ENCODE measurements around the gene TNFSF13B.

The TNFSF13B gene

GRCh38 chr13:108322206-108322824 is 52.8 kb downstream of the TNFSF13B start:
- Histone ChIP-seq H3K4me3 (ENCODE audit: low read length) (no peak overlapping the region), H3K9me3 (ENCODE audit: control insufficient read depth, insufficient read depth, low read length) (no peaks in the 10 kb centered on the region), H3K4me2 (ENCODE audit: low read length) (no peak overlapping the region), H3K79me2 (ENCODE audit: control insufficient read depth, low read length) (no peaks in the 10 kb centered on the region), H3K27me3 (ENCODE audit: control insufficient read depth, low read length) (no peaks in the 10 kb centered on the region), H3K36me3 (ENCODE audit: control insufficient read depth, low read length) (no peaks in the 10 kb centered on the region), H3K9me2 (replicated peaks; ENCODE audit: control insufficient read depth, low read length) (no peaks in the 10 kb centered on the region), H3K4me1 (ENCODE audit: control insufficient read depth, low read length) (peaks cover 29% of the 10 kb centered on the region), H3K27ac (ENCODE audit: low read depth, low read length) (no peak overlapping the region), H4K20me1 (ENCODE audit: control insufficient read depth, insufficient read depth, low read depth, low read length) (no peaks in the 10 kb centered on the region), H3F3A (ENCODE audit: control insufficient read depth, insufficient read depth) (no peaks in the 10 kb centered on the region)
- peak; percentile 77 for TF ChIP-seq CTCF (IDR thresholded peaks at IDR 0.05; ENCODE audit: low read depth, low read length, poor library complexity, severe bottlenecking)
- no peak for TF ChIP-seq EZH2phosphoT487 (IDR thresholded peaks at IDR 0.05; ENCODE audit: borderline replicate concordance, low read length)

GRCh38 chr13:108323031-108323430 is 53.5 kb downstream of the TNFSF13B start:
- Histone ChIP-seq H3K79me2 (ENCODE audit: control insufficient read depth, low read length) (no peaks in the 10 kb centered on the region), H3F3A (ENCODE audit: control insufficient read depth, insufficient read depth) (no peaks in the 10 kb centered on the region), H3K27ac (ENCODE audit: low read depth, low read length) (no peak overlapping the region), H3K9me2 (replicated peaks; ENCODE audit: control insufficient read depth, low read length) (no peaks in the 10 kb centered on the region), H4K20me1 (ENCODE audit: control insufficient read depth, insufficient read depth, low read depth, low read length) (no peaks in the 10 kb centered on the region), H3K4me1 (ENCODE audit: control insufficient read depth, low read length) (peaks cover 29% of the 10 kb centered on the region), H3K4me3 (ENCODE audit: low read length) (no peak overlapping the region), H3K27me3 (ENCODE audit: control insufficient read depth, low read length) (no peaks in the 10 kb centered on the region), H3K36me3 (ENCODE audit: control insufficient read depth, low read length) (no peaks in the 10 kb centered on the region), H3K9me3 (ENCODE audit: control insufficient read depth, insufficient read depth, low read length) (no peaks in the 10 kb centered on the region), H3K4me2 (ENCODE audit: low read length) (no peak overlapping the region)
- TF ChIP-seq EZH2phosphoT487 (IDR thresholded peaks at IDR 0.05; ENCODE audit: borderline replicate concordance, low read length) (no peak), CTCF (IDR thresholded peaks at IDR 0.05; ENCODE audit: low read depth, low read length, poor library complexity, severe bottlenecking) (no peak)

- Histone ChIP-seq H3K4me1 (ENCODE audit: control insufficient read depth, low read length) (peaks cover 29% of the 10 kb centered on the region), H3K36me3 (ENCODE audit: control insufficient read depth, low read length) (no peaks in the 10 kb centered on the region), H3K9me3 (ENCODE audit: control insufficient read depth, insufficient read depth, low read length) (no peaks in the 10 kb centered on the region), H3F3A (ENCODE audit: control insufficient read depth, insufficient read depth) (no peaks in the 10 kb centered on the region), H3K9me2 (replicated peaks; ENCODE audit: control insufficient read depth, low read length) (no peaks in the 10 kb centered on the region), H3K27me3 (ENCODE audit: control insufficient read depth, low read length) (no peaks in the 10 kb centered on the region), H4K20me1 (ENCODE audit: control insufficient read depth, insufficient read depth, low read depth, low read length) (no peaks in the 10 kb centered on the region), H3K27ac (ENCODE audit: low read depth, low read length) (no peak overlapping the region), H3K4me3 (ENCODE audit: low read length) (peak overlapping the region; percentile 38), H3K4me2 (ENCODE audit: low read length) (peak overlapping the region; percentile 55), H3K79me2 (ENCODE audit: control insufficient read depth, low read length) (no peaks in the 10 kb centered on the region)
- TF ChIP-seq CTCF (IDR thresholded peaks at IDR 0.05; ENCODE audit: low read depth, low read length, poor library complexity, severe bottlenecking) (no peak), EZH2phosphoT487 (IDR thresholded peaks at IDR 0.05; ENCODE audit: borderline replicate concordance, low read length) (no peak)
These were observed 56.3 kb downstream of the TNFSF13B start for GRCh38 chr13:108325863-108326262.
